HFF-Myc (cell line): Measurements from ENCODE around the gene PACRG.

Source experiments
- DNase-seq: peaks from one replicate; pipeline ENCODE4 v3.0.0-alpha.2; 2011; ENCODE audit warnings: low read depth; ENCODE audit errors: extremely low read depth
- H3K4me3 ChIP-seq: replicated peaks from 2 replicates; pipeline ENCODE4 v1.5.1; 2011; ENCODE audit warnings: low read depth, mild to moderate bottlenecking, control low read depth, low read length
- CTCF ChIP-seq: IDR thresholded peaks from 2 replicates; pipeline ENCODE4 v1.5.1; 2012; ENCODE audit warnings: mild to moderate bottlenecking, low read depth, low read length, control low read depth; ENCODE audit errors: missing control alignments

PACRG gene

GRCh38 chr6:163345931-163346330 is 618.2 kb downstream of the PACRG start:
- no peak overlapping the region for H3K4me3 ChIP-seq
- DNase-seq = no peak
- no peak for TF ChIP-seq CTCF

- TF ChIP-seq CTCF = no peak
Measured at GRCh38 chr6:163346497-163346961, 618.8 kb downstream of the PACRG start.

GRCh38 chr6:163347021-163347446 is 619.3 kb downstream of the PACRG start:
- DNase-seq = no peak
- TF ChIP-seq CTCF = no peak
- H3K4me3 ChIP-seq = no peak overlapping the region

More at GRCh38 chr6:163346497-163346961, 618.8 kb downstream of the PACRG start:
- DNase-seq = no peak
- no peak overlapping the region for H3K4me3 ChIP-seq

GRCh38 chr6:163348789-163349680 is 621.3 kb downstream of the PACRG start:
- TF ChIP-seq CTCF = no peak
- H3K4me3 ChIP-seq = no peak overlapping the region
- no peak for DNase-seq

GRCh38 chr6:163349696-163350095 is 621.9 kb downstream of the PACRG start:
- no peak for TF ChIP-seq CTCF
- no peak for DNase-seq

GRCh38 chr6:163351013-163351412 is 623.2 kb downstream of the PACRG start:
- DNase-seq = no peak
- no peak for TF ChIP-seq CTCF
- no peak overlapping the region for H3K4me3 ChIP-seq

More at GRCh38 chr6:163349696-163350095, 621.9 kb downstream of the PACRG start:
- no peak overlapping the region for H3K4me3 ChIP-seq
